Subcutaneous preadipocyte (primary cell): Measurements from ENCODE around the gene ING3. TPM values are rescaled to one million over a fixed set of nuclear protein-coding genes. Genes with fewer than 3 reads are reported as not detected.

Experiments
- small RNA-seq: library from RNA; depleted of rRNA; stranded (forward); fragments of <200 nt; gene quantifications from one replicate; pipeline ENCODE3, GENCODE V24; 2012
- total RNA-seq: library from RNA; depleted of rRNA; stranded (reverse); fragments of >200 nt; gene quantifications from 2 replicates; pipeline ENCODE4 v1.2.3, GENCODE V29; 2012

ING3 gene, protein sequence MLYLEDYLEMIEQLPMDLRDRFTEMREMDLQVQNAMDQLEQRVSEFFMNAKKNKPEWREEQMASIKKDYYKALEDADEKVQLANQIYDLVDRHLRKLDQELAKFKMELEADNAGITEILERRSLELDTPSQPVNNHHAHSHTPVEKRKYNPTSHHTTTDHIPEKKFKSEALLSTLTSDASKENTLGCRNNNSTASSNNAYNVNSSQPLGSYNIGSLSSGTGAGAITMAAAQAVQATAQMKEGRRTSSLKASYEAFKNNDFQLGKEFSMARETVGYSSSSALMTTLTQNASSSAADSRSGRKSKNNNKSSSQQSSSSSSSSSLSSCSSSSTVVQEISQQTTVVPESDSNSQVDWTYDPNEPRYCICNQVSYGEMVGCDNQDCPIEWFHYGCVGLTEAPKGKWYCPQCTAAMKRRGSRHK
- total RNA-seq, result 11.4 and 12.7 TPM in 2 replicates

DNA sequence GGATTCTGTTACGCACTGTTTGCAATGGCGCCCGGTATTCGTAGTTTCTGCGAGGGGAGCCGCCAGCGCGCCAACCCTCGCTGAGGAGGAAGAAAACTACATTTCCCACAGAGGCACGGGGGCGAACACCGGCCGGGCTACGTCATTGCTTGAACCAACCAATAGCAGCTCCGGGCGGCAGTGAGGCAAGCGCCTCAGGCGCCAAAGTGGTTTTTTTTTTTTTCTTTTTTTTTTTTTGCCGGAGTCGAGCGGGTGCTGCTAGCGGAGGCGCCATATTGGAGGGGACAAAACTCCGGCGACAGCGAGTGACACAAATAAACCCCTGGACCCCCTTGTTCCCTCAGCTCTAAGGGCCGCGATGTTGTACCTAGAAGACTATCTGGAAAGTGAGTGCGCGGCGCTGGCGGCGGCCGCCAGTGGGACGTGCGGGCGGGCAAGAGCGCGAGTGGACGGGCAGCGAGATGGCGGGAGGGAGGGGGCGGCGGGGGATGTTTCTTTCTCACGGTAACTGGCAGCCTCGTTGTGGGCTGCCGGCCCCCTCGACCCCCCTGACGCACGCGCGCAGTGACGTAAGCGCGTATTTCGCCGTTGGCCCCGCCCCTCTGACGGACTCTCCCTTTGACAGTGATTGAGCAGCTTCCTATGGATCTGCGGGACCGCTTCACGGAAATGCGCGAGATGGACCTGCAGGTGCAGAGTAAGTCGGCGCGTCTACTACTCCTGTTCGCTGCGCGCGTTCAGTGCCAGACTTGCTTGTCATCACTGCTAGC, at the start of gene ING3:
Gene ING3 (plus strand): TSS at position 239 of the 770 bp plus-strand sequence. CDS start 120 bp downstream, at position 359.

DNA sequence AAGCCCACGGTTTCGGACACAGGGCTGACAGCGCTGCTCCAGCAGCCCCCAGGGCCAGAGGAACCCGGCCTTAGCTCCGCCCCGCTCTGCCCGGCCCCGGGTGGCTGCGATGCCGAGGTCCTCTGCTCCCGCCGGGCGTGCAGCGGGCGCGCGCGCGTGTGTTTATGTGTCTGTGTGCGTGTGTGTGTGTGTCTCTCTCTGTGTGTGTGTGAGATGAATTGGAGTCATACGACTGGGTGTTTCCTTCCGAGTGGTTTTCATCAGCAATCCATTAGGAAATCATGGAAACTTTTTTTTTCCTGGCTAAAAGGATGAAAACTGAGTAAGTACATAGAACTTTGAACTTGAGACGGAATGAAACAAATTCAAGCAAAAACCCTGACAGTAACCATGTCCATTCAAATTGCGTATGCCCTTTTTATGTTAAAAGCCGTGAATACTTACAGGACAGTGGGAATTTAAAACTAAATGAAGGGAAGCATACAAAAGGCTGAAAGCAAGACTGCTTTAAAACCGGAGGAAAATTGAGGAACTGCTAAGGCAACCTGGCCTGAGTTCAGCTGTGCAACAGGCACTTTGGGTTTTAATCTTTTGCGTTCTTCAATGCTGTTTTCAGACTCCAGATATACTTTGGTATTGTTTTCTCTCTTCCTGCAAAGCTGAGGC, 38.1 kb downstream of the ING3 start, which contains the start of gene CPED1:
Gene CPED1 (plus strand): TSS at position 121 of the 666 bp plus-strand sequence. CDS start 911 bp downstream, outside the sequence.

Small RNA genes within 50 kb of the gene (small RNA-seq; reads per million reads assigned to genes)
- not detected for gene RNA5SP240

Other genes starting within 250 kb of the ING3 start
- gene TSPAN12, start 92.6 kb upstream of the ING3 start, total RNA-seq, result 0.37 and 0.78 TPM in 2 replicates
- gene CPED1, start 37.9 kb downstream of the ING3 start, total RNA-seq, result 29.0 and 47.9 TPM in 2 replicates